ENCODE measurements around the gene PAQR9.
"Not testable (repeated sequence)": the region's sequence is repeated elsewhere in the genome, so short reads cannot be mapped to it uniquely, and the experiment has no call there.

- not testable (repeated sequence) for TF ChIP-seq CTCF, POLR2A (IDR thresholded peaks at IDR 0.05)
Measured at GRCh38 chr3:142988826-142989225, 25.4 kb upstream of the PAQR9 start.

Data from thyroid gland (tissue), 4 donors.